ENCODE data around the gene TNFRSF14.

Gene TNFRSF14

DNA sequence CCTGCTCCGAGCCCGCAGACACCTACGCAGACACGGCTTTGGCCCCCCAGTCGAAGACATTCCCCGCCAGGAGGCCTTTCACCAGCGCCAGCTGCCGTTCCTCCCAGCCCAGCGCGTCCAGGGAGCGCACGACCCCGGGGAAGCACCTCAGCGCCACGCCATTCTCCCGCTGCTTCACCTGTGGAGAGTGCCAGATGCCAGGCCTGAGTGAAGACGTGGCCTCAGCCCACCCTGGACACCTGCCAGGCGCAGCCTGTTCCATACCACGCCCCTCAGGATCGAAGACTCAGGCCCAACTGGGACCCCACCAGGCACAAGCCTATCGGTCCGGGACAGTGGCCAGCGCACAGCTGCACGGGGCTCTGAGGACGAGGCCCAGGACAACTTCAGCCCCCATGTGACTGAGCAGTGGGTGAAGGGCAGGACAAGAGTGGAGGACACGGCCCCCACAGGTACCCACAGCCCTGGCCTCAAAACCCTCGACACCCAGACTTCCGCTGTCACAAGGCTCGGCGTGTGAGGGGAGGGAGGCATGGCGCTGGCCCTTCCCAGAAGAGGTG, 43.2 kb upstream of the TNFRSF14 start:
- H3K27ac ChIP-seq: no peak overlapping the region

DNA sequence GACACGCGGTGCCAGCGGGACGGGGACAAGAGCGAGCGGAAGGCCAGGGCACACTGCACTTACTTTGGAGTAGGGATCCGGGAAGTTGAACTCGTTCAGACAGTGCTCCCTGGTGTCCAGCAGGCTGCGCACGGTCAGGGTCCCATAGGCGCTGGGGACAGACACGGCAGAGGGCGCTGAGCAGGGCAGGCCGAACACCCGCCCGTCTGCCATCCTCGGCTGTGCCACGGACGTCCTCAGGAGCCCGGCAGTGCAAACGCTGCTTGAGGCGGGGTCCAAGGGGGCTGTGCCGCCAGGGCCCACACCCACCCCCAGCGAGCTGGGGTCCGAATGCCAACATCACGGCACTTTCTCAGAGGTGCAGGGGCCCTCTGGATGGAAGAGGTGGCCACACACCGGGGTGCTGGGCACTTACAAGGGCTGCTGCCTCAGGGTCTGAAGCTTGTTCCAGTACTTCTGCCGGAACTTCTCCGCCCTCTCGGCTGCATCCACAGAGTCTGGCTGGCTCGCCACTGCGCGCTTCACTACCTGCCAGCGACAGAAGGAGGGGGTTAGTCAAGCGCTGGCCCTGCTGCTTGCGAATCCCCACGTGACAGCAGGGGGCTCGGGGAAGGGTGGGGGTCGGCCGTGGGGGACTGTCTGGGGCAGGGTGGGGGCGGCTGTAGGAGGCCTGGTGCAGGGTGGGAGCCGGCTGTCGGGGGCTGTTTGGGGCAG, 42.1 kb upstream of the TNFRSF14 start:
- TF ChIP-seq, protein P1, sequence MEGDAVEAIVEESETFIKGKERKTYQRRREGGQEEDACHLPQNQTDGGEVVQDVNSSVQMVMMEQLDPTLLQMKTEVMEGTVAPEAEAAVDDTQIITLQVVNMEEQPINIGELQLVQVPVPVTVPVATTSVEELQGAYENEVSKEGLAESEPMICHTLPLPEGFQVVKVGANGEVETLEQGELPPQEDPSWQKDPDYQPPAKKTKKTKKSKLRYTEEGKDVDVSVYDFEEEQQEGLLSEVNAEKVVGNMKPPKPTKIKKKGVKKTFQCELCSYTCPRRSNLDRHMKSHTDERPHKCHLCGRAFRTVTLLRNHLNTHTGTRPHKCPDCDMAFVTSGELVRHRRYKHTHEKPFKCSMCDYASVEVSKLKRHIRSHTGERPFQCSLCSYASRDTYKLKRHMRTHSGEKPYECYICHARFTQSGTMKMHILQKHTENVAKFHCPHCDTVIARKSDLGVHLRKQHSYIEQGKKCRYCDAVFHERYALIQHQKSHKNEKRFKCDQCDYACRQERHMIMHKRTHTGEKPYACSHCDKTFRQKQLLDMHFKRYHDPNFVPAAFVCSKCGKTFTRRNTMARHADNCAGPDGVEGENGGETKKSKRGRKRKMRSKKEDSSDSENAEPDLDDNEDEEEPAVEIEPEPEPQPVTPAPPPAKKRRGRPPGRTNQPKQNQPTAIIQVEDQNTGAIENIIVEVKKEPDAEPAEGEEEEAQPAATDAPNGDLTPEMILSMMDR (IDR thresholded peaks at IDR 0.05): no peak
- TF ChIP-seq ZFX (IDR thresholded peaks at IDR 0.05; ENCODE audit: borderline replicate concordance): no peak
- H3K27ac ChIP-seq: no peak overlapping the region

More for the DNA sequence above, 43.2 kb upstream of the TNFRSF14 start:
- no peak for TF ChIP-seq ZFX (IDR thresholded peaks at IDR 0.05; ENCODE audit: borderline replicate concordance)

DNA sequence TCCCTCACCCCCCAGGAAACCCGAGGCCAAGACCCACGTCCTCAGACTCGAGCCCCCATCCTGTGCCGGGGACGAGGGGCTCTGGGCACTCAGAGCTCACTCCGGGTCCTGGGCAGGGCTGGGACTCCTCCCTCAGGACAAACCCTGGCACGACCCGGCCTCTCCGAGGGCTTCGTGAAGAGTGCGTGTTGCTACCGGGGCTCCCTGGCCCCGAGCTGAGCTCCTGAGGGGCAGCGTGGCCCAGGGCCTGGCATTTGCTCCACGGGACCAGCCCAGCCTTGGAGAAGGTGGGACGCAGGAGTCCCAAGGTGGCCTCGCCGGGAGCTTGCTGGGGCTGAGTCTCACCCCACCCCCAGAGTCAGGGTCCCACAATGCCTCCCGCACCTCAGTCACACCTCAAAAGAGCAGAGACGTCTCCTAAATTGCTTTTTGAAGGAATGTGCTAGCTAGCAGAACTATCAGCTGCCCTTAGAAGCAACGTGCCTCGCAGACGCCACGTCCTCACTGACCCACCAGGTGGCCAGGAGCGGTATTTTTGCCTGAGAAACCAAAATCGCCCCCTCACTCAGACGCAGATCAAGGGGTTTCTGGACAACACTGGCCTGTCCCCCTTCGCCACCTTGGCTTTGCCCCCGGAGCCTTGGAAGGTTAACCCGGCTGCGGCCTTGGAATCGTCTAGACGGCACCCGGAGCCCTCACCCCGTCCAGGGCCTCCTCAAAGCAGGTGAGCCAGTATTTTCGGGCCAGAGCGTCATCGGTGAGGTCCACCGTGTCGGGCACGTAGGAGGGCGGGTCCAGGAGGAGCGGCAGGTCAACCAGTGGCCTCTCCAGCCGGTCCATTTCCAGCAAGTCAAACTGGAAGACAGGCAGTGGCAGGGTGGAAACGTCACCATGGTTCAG, 41.1 kb upstream of the TNFRSF14 start:
- no peak for TF ChIP-seq ZFX (IDR thresholded peaks at IDR 0.05; ENCODE audit: borderline replicate concordance)
- TF ChIP-seq, protein P1 (IDR thresholded peaks at IDR 0.05): no peak
- no peak overlapping the region for H3K27ac ChIP-seq

DNA sequence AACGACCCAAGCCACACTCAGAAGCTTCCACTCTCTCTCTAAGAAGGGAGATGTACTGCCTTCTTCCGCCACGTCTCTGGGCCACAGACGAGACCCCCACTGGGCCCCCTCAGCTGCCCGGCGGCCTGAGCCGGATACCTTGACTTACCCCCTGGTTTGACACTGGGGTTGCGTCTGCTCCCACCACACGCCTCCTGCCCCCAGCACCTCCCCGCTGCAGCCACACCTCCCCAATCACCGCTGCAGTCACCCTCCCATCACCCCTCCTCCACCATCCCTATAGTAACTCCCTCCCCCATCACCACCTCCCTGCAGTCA, 40.4 kb upstream of the TNFRSF14 start:
- no peak for TF ChIP-seq ZFX (IDR thresholded peaks at IDR 0.05; ENCODE audit: borderline replicate concordance)
- TF ChIP-seq, protein P1 (IDR thresholded peaks at IDR 0.05): no peak

DNA sequence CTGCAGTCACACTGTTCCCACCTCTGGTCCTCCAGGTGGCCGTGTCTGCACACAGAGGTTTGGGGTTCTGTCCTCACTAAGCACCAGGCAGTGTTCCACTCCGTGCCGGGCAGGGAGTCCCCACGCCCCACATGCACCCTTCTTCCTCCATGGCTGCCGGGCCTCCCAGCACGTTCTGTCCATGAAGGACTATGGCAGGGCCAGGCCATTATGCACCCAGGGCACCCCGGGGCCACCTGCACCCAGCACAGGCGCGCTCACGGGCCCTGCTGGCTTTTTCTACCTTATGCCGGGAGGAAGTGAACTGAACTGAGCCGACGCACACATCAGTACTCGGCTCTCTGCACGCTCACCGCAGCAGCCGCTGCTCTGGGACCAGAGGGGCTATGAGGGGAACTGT, 40.0 kb upstream of the TNFRSF14 start:
- TF ChIP-seq, protein P1 (IDR thresholded peaks at IDR 0.05): no peak
- TF ChIP-seq ZFX (IDR thresholded peaks at IDR 0.05; ENCODE audit: borderline replicate concordance): no peak
- H3K27ac ChIP-seq: no peak overlapping the region

More for the DNA sequence above, 40.4 kb upstream of the TNFRSF14 start:
- no peak overlapping the region for H3K27ac ChIP-seq

DNA sequence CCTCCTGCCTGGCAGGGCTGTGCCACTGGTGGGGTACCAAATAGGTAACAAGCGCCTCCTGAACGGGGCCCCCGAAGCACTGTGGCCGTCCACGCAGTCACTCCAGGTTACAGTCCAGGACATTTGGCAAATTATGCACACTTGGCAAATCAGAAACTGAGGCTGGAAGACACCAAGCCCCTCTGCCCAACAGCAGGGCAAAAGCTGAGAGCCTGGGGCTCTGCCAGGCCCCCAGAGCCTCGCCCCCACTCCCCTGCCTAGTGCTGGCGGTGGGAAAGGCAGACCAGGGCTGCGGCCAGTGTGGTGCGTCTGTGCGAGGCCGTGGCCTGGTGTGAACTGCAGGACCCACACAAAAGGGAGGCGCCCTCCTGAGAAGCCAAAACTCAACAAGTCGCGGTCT, 39.2 kb upstream of the TNFRSF14 start:
- no peak overlapping the region for H3K27ac ChIP-seq
- no peak for TF ChIP-seq ZFX (IDR thresholded peaks at IDR 0.05; ENCODE audit: borderline replicate concordance)

DNA sequence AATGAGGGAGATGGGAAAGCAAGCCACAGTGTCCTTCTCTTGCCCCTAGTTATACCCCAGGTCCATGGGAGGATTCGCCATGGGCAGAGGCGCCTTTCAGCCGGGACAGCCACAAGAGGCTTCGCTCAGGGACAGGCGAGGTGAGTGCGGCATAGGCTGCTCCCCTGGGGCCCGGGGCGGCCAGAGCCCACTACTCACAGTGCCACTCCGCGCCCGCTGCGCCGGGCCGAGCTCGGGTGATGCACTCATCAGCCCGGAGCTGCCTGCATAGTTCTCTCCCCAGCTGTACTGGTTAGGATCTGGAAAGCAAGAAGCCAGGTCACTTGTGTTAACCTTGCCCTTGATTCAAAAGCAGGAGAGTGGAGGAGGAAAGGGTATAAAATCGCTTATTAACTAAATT, 38.2 kb upstream of the TNFRSF14 start:
- TF ChIP-seq ZFX (IDR thresholded peaks at IDR 0.05; ENCODE audit: borderline replicate concordance): no peak
- TF ChIP-seq, protein P1 (IDR thresholded peaks at IDR 0.05): no peak
- H3K27ac ChIP-seq: no peak overlapping the region

DNA sequence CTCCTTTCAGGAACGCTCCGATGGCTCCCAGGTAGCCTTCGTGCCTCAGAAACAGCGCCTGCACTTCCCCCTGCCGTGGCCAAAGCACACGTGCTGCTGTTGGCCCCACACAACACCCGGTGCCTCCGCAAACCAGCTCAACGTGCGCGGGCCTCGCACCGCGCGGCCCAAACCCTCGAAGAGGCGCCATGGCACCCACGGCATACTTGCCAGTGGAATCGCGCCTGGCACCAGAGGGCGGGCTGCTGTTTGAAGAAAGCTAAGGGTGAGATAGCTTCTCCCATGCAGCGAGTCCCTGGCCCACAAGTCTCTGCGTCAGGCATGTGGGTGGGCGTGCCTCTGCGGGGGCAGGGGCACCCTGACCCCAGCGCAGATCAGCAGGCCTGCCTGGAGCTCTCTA, 37.6 kb upstream of the TNFRSF14 start:
- H3K27ac ChIP-seq: no peak overlapping the region
- TF ChIP-seq, protein P1 (IDR thresholded peaks at IDR 0.05): no peak
- TF ChIP-seq ZFX (IDR thresholded peaks at IDR 0.05; ENCODE audit: borderline replicate concordance): no peak

Data from 22Rv1 (cell line).